Astrocyte (in vitro differentiated cells and primary cell): Measurements from ENCODE around the gene MRPL46. TPM values are rescaled to one million over a fixed set of nuclear protein-coding genes. Genes with fewer than 3 reads are reported as not detected.
A peak's percentile ranks its signal among the peaks of the same experiment; 100 is the strongest.

Experiments
- DNase-seq: peaks from one replicate; pipeline ENCODE4 v3.0.0-alpha.2; 2010; ENCODE audit warnings: low read depth
- FAIRE-seq: peaks from 2 replicates; lab custom pipeline; 2011; peaks lifted over from hg19 to GRCh38; lab: Jason Lieb, UNC
- H2AFZ ChIP-seq: 2 replicates; pipeline ENCODE4 v1.6.0; 2012; ENCODE audit warnings: low read depth, low read length, inconsistent platforms
- H3K27ac ChIP-seq: 2 replicates; pipeline ENCODE4 v1.5.1; 2011; ENCODE audit warnings: low read depth, low read length, inconsistent platforms
- H3K27me3 ChIP-seq: 2 replicates; pipeline ENCODE4 v1.6.0; 2011; ENCODE audit warnings: low read length, inconsistent platforms; ENCODE audit not compliant: insufficient read depth
- H3K36me3 ChIP-seq: 2 replicates; pipeline ENCODE4 v1.5.1; 2011; ENCODE audit warnings: low read length, inconsistent platforms; ENCODE audit not compliant: insufficient read depth
- H3K4me1 ChIP-seq: 2 replicates; pipeline ENCODE4 v1.5.1; 2011; ENCODE audit warnings: low read length, inconsistent platforms; ENCODE audit not compliant: insufficient read depth
- H3K4me2 ChIP-seq: 2 replicates; pipeline ENCODE4 v1.6.0; 2012; ENCODE audit warnings: low read length, inconsistent platforms
- H3K4me3 ChIP-seq: 2 replicates; pipeline ENCODE4 v1.5.1; 2011; ENCODE audit warnings: low read depth, mild to moderate bottlenecking, low read length, inconsistent platforms; ENCODE audit not compliant: insufficient read depth
- H3K79me2 ChIP-seq: 2 replicates; pipeline ENCODE4 v1.6.0; 2012; ENCODE audit warnings: mild to moderate bottlenecking, low read length, inconsistent platforms; ENCODE audit not compliant: insufficient read depth
- H3K9ac ChIP-seq: 2 replicates; pipeline ENCODE4 v1.6.0; 2012; ENCODE audit warnings: mild to moderate bottlenecking, low read length, inconsistent platforms
- H3K9me3 ChIP-seq: 2 replicates; pipeline ENCODE4 v1.5.1; 2012; ENCODE audit warnings: low read depth, mild to moderate bottlenecking, low read length, inconsistent platforms; ENCODE audit not compliant: insufficient read depth
- H4K20me1 ChIP-seq: 2 replicates; pipeline ENCODE4 v1.6.0; 2012; ENCODE audit warnings: low read length, inconsistent platforms; ENCODE audit not compliant: insufficient read depth
- H3K27ac Mint-ChIP-seq: one replicate; pipeline ENCODE4 v1.8.0; 2021; ENCODE audit warnings: mild to moderate bottlenecking, mixed read lengths; ENCODE audit not compliant: unreplicated experiment
- H3K27me3 Mint-ChIP-seq: one replicate; pipeline ENCODE4 v1.8.0; 2021; ENCODE audit warnings: low read depth, mixed read lengths; ENCODE audit not compliant: unreplicated experiment
- H3K36me3 Mint-ChIP-seq: one replicate; pipeline ENCODE4 v1.8.0; 2021; ENCODE audit warnings: low read depth, mixed read lengths; ENCODE audit not compliant: unreplicated experiment
- H3K4me1 Mint-ChIP-seq: one replicate; pipeline ENCODE4 v1.8.0; 2021; ENCODE audit warnings: low read depth, mixed read lengths; ENCODE audit not compliant: unreplicated experiment
- H3K4me3 Mint-ChIP-seq: one replicate; pipeline ENCODE4 v1.8.0; 2021; ENCODE audit warnings: mild to moderate bottlenecking, moderate library complexity, mixed read lengths; ENCODE audit not compliant: unreplicated experiment
- H3K9me3 Mint-ChIP-seq: one replicate; pipeline ENCODE4 v1.8.0; 2021; ENCODE audit warnings: mild to moderate bottlenecking, mixed read lengths; ENCODE audit not compliant: unreplicated experiment
- CTCF ChIP-seq: IDR thresholded peaks from 2 replicates; pipeline ENCODE4 v1.5.1; 2011; ENCODE audit warnings: low read depth, mild to moderate bottlenecking, inconsistent platforms, low read length, moderate library complexity; ENCODE audit not compliant: insufficient read depth
- EZH2 ChIP-seq: IDR thresholded peaks from 2 replicates; pipeline ENCODE4 v1.6.1; 2012; ENCODE audit warnings: mild to moderate bottlenecking, low read length, inconsistent platforms; ENCODE audit not compliant: insufficient read depth
- total RNA-seq: library from RNA; stranded (reverse); gene quantifications from 2 replicates; pipeline ENCODE4 v1.2.1, GENCODE V29; 2021

MRPL46 gene
- total RNA-seq, 1 donor from 2014 or later, result 24.3 TPM

DNA sequence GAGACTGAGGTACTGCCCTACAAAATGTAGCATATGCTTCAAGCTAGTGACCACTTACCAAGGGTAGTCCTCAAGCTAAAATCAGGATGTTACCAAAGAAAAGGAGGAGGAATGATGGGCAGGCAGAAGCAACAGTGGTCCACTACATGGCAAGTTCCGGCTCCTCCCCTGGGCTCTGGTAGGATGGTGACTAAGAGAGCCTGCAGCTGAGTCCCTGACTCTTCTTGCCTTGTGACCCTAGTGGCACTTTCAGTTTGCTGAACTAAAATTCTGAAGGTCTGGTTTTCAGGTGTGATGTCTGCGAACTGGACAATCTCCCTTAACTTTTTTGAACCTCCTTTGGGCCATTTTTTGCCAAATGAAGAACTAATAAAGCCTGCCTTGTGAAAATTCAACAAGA lies 40.9 kb downstream of the MRPL46 start:
- Mint-ChIP-seq H3K27me3 (peaks cover 38% of the 10 kb centered on the region), H3K36me3 (no peaks in the 10 kb centered on the region), H3K4me1 (no peaks in the 10 kb centered on the region), H3K4me3 (no peak overlapping the region), H3K27ac (no peak overlapping the region), H3K9me3 (no peaks in the 10 kb centered on the region)
- no peak overlapping the region for H3K4me2 ChIP-seq
- no peaks in the 10 kb centered on the region for H3K79me2 ChIP-seq
- H3K4me1 ChIP-seq, result no peaks in the 10 kb centered on the region
- TF ChIP-seq CTCF (no peak), EZH2 (no peak)
- DNase-seq, result no peak
- no peaks in the 10 kb centered on the region for H3K36me3 ChIP-seq
- H3K4me3 ChIP-seq, result no peak overlapping the region
- FAIRE-seq, result no peak
- H3K27me3 ChIP-seq, result peaks cover 2% of the 10 kb centered on the region
- H3K9me3 ChIP-seq, result no peaks in the 10 kb centered on the region
- H4K20me1 ChIP-seq, result no peaks in the 10 kb centered on the region
- no peak overlapping the region for H3K27ac ChIP-seq
- H3K9ac ChIP-seq, result no peak overlapping the region
- H2AFZ ChIP-seq, result no peak overlapping the region

DNA sequence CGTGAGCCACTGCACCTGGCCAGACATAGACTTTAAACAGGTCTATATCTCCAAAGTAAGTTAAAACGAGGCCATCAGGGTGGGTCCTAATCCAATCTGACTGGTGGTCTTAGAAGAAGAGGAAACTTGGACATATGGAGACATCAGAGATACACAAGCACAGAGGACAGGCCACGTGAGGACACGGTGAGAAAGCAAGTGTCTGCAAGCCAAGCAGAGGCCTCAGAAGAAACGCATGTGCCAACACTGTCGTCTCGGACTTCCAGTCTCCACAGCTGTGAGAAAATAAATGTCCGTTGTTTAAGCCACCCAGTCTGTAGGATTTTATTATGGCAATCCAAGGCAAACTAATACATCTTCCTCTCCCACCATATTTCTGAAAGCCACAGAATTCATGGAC lies 43.9 kb downstream of the MRPL46 start:
- Histone ChIP-seq H3K4me1 (peaks cover 3% of the 10 kb centered on the region), H3K27ac (no peak overlapping the region), H3K4me3 (no peak overlapping the region), H3K79me2 (no peaks in the 10 kb centered on the region), H4K20me1 (no peaks in the 10 kb centered on the region), H3K27me3 (peaks cover 2% of the 10 kb centered on the region), H2AFZ (no peak overlapping the region), H3K36me3 (no peaks in the 10 kb centered on the region), H3K9me3 (no peaks in the 10 kb centered on the region), H3K9ac (no peak overlapping the region), H3K4me2 (no peak overlapping the region)
- H3K4me1 Mint-ChIP-seq, result peaks cover 2% of the 10 kb centered on the region
- H3K4me3 Mint-ChIP-seq, result no peak overlapping the region
- no peak for DNase-seq
- no peak for FAIRE-seq
- H3K36me3 Mint-ChIP-seq, result no peaks in the 10 kb centered on the region
- peaks cover 2% of the 10 kb centered on the region for H3K9me3 Mint-ChIP-seq
- no peak overlapping the region for H3K27ac Mint-ChIP-seq
- no peak for TF ChIP-seq EZH2
- TF ChIP-seq CTCF, result no peak
- H3K27me3 Mint-ChIP-seq, result peaks cover 33% of the 10 kb centered on the region

- TF ChIP-seq CTCF (no peak), EZH2 (no peak)
- peak overlapping the region; percentile 1 for H3K27ac ChIP-seq
- no peak overlapping the region for H3K9ac ChIP-seq
- Mint-ChIP-seq H3K4me3 (no peak overlapping the region), H3K36me3 (no peaks in the 10 kb centered on the region), H3K9me3 (peaks cover 2% of the 10 kb centered on the region), H3K4me1 (peaks cover 2% of the 10 kb centered on the region), H3K27ac (no peak overlapping the region), H3K27me3 (peaks cover 13% of the 10 kb centered on the region)
- peak; percentile 5 for FAIRE-seq
- H3K27me3 ChIP-seq, result no peaks in the 10 kb centered on the region
- H3K4me2 ChIP-seq, result peak overlapping the region; percentile 15
- H3K36me3 ChIP-seq, result no peaks in the 10 kb centered on the region
- H3K4me3 ChIP-seq, result no peak overlapping the region
- no peaks in the 10 kb centered on the region for H4K20me1 ChIP-seq
- H3K4me1 ChIP-seq, result peaks cover 3% of the 10 kb centered on the region
- no peaks in the 10 kb centered on the region for H3K79me2 ChIP-seq
- peak; percentile 79 for DNase-seq
- no peak overlapping the region for H2AFZ ChIP-seq
- H3K9me3 ChIP-seq, result no peaks in the 10 kb centered on the region
These were observed 47.4 kb downstream of the MRPL46 start for GRCh38 chr15:88419830-88420229.
